HG02885 (cell line): ENCODE data around the gene TP53TG3C.
"Not testable (repeated sequence)": the region's sequence is repeated elsewhere in the genome, so short reads cannot be mapped to it uniquely, and the experiment has no call there.

Experiments
- ATAC-seq: cut with Tn5 transposase; IDR thresholded peaks from one replicate; pipeline ENCODE4 v1.9.1; 2021; ENCODE audit warnings: mild to moderate bottlenecking; ENCODE audit not compliant: unreplicated experiment, poor library complexity

The TP53TG3C gene

GRCh38 chr16:33193926-33194325 lies at the start of gene TP53TG3C:
TSS of gene TP53TG3C (plus strand) at chr16:33194226. CDS start at chr16:33194294, 68 bp downstream.
- ATAC-seq, result not testable (repeated sequence)
